ENCODE measurements around the gene B3GAT3. TPM values are rescaled to one million over a fixed set of nuclear protein-coding genes. Genes with fewer than 3 reads are reported as not detected.

Gene B3GAT3
- total and polyA plus RNA-seq, 2 of the 8 experiments (the other 6 are each of a cell fraction or from before 2014, with no cell fraction given): 28.0 to 39.0 TPM

GRCh38 chr11:62647609-62648005, 25.8 kb upstream of the B3GAT3 start:
- H4K8ac ChIP-seq (ENCODE audit: extremely low read depth, insufficient read depth, low read length): no peak overlapping the region
- no peaks in the 10 kb centered on the region for H3K9me3 ChIP-seq (ENCODE audit: insufficient read depth in 2 of 2, low read depth in 1 of 2, low read length in 1 of 2)
- no peak overlapping the region for H3K9ac ChIP-seq (replicated peaks in 1 of 4; ENCODE audit: extremely low read depth in 1 of 4, low read depth in 3 of 4, low read length in 3 of 4)
- no peak overlapping the region for H3K23ac ChIP-seq (ENCODE audit: insufficient read length)
- FAIRE-seq (no peak), DNase-seq (ENCODE audit: low read depth in 1 of 2, low spot score in 2 of 2) (no peak)
- H4K20me1 ChIP-seq (replicated peaks in 1 of 2; ENCODE audit: control insufficient read depth in 1 of 2, insufficient read depth in 2 of 2, low read length in 2 of 2): peaks cover 3 to 23% of the 10 kb centered on the region in 2 experiments
- CTCF ChIA-PET (ENCODE audit: partially characterized antibody): interaction anchor here (0.8 to 2.0 kb wide), 7 partner anchors 17 to 122 kb away, joined by 3 to 10 read pairs (median 3); partner anchors contain the start of genes C11orf98 and CSKMT
- peaks cover 8% of the 10 kb centered on the region for H3K23me2 ChIP-seq (ENCODE audit: low read depth, low read length)
- H3K4me3 ChIP-seq (ENCODE audit: extremely low read depth in 1 of 4, insufficient read depth in 2 of 4, low read depth in 3 of 4, low read length in 4 of 4): no peak overlapping the region
- TF ChIP-seq JUND (IDR thresholded peaks at IDR 0.05; ENCODE audit: low read length): no peak
- no peak overlapping the region for H2BK20ac ChIP-seq (ENCODE audit: low read length)
- no peak overlapping the region for H2AK5ac ChIP-seq (ENCODE audit: low read depth, low read length)
- no peak overlapping the region for H3K4ac ChIP-seq (replicated peaks; ENCODE audit: insufficient read length, low read depth, low read length)
- H4K91ac ChIP-seq (replicated peaks; ENCODE audit: insufficient read length, low read length): no peak overlapping the region
- H3K27me3 ChIP-seq (replicated peaks in 1 of 4; ENCODE audit: control insufficient read depth in 3 of 4, extremely low read depth in 1 of 4, insufficient read depth in 3 of 4, low read length in 3 of 4): no peaks in the 10 kb centered on the region
- no peak overlapping the region for H2AFZ ChIP-seq (ENCODE audit: low read length)
- no peak overlapping the region for H2BK120ac ChIP-seq (replicated peaks; ENCODE audit: low read depth, low read length)
- POLR2A ChIA-PET (ENCODE audit: partially characterized antibody): interaction anchor here (0.8 to 50.4 kb wide), 13 partner anchors 9 to 207 kb away, joined by 3 to 2041 read pairs (median 4); partner anchors contain the start of genes B3GAT3, BSCL2, C11orf98 and CSKMT
- peaks cover 0 to 27% (median 7%) of the 10 kb centered on the region in 4 experiments; a peak in 6 of 8 replicates for H3K36me3 ChIP-seq (ENCODE audit: control insufficient read depth in 2 of 4, insufficient read depth in 4 of 4, low read length in 3 of 4)
- H3K14ac ChIP-seq (ENCODE audit: insufficient read length): no peak overlapping the region
- H2BK12ac ChIP-seq (ENCODE audit: low read depth, low read length): no peak overlapping the region
- H3K79me2 ChIP-seq (ENCODE audit: control insufficient read depth in 1 of 2, insufficient read depth in 2 of 2, low read length in 2 of 2): peaks cover 15 to 53% of the 10 kb centered on the region in 2 experiments
- H2BK15ac ChIP-seq (ENCODE audit: low read length): no peak overlapping the region
- 92% methylated on average over 6 of the region's 6 CpGs; no CpG with 5 or more reads in 1 of the 2 experiments for WGBS, 2 experiments (ENCODE audit: extremely low coverage in 1 of 2, insufficient coverage in 1 of 2, insufficient read length in 1 of 2, insufficient replicate concordance in 2 of 2, low coverage in 1 of 2, low lambda C conversion rate in 2 of 2, missing lambda C conversion rate in 1 of 2)
- no peak overlapping the region for H3K18ac ChIP-seq (ENCODE audit: extremely low read depth, low read length)
- H3K4me2 ChIP-seq (ENCODE audit: insufficient read depth in 1 of 2, low read depth in 2 of 2, low read length in 2 of 2): no peak overlapping the region; a peak in 1 of 4 replicates
- peaks cover 10% of the 10 kb centered on the region for H3K79me1 ChIP-seq (ENCODE audit: low read depth, low read length)
- no peaks in the 10 kb centered on the region; a peak in 2 of 7 replicates for H3K4me1 ChIP-seq (replicated peaks in 1 of 4; ENCODE audit: control insufficient read depth in 3 of 4, insufficient read depth in 4 of 4, low read length in 3 of 4)
- no peak overlapping the region for H3K27ac ChIP-seq (ENCODE audit: low read depth, low read length)
- H4K5ac ChIP-seq (ENCODE audit: insufficient read length, low read depth, low read length): no peak overlapping the region
- H2BK5ac ChIP-seq (ENCODE audit: low read depth, low read length): no peak overlapping the region
- H3K56ac ChIP-seq (replicated peaks; ENCODE audit: insufficient read length, low read depth, low read length): no peak overlapping the region

Data from H1 (cell line).